GM21447 (cell line): ENCODE measurements around the gene VPS26B.
"Not testable (repeated sequence)": the region's sequence is repeated elsewhere in the genome, so short reads cannot be mapped to it uniquely, and the experiment has no call there.

Experiments
- ATAC-seq: cut with Tn5 transposase; IDR thresholded peaks from one replicate; pipeline ENCODE4 v1.9.1; 2021; ENCODE audit not compliant: unreplicated experiment

Gene VPS26B

GRCh38 chr11:134223836-134224709, at the start of gene VPS26B, which contains the start of gene NCAPD3:
TSS of gene VPS26B (plus strand) at chr11:134224671. CDS start at chr11:134225123, 452 bp downstream.
TSS of gene NCAPD3 (minus strand) at chr11:134223967. CDS start at chr11:134223926, 41 bp downstream.
- ATAC-seq = peak; percentile 80

- ATAC-seq = no peak
Measured at GRCh38 chr11:134176284-134176683, 48.2 kb upstream of the VPS26B start.

- no peak for ATAC-seq
Measured at GRCh38 chr11:134178032-134178674, 46.3 kb upstream of the VPS26B start.

- no peak for ATAC-seq
Measured at GRCh38 chr11:134181707-134182106, 42.8 kb upstream of the VPS26B start.

GRCh38 chr11:134188092-134188491, 36.4 kb upstream of the VPS26B start:
- not testable (repeated sequence) for ATAC-seq

GRCh38 chr11:134196756-134197155, 27.7 kb upstream of the VPS26B start:
- ATAC-seq = no peak

GRCh38 chr11:134199531-134199930, 24.9 kb upstream of the VPS26B start:
- ATAC-seq = no peak

GRCh38 chr11:134200688-134201087, 23.8 kb upstream of the VPS26B start:
- no peak for ATAC-seq

- ATAC-seq = no peak
Measured at GRCh38 chr11:134202661-134203060, 21.8 kb upstream of the VPS26B start.

GRCh38 chr11:134205729-134206128, 18.7 kb upstream of the VPS26B start:
- no peak for ATAC-seq

GRCh38 chr11:134206185-134206584, 18.3 kb upstream of the VPS26B start:
- ATAC-seq = no peak

- ATAC-seq = no peak
Measured at GRCh38 chr11:134207538-134208239, 16.8 kb upstream of the VPS26B start.

- no peak for ATAC-seq
Measured at GRCh38 chr11:134215836-134216235, 8.6 kb upstream of the VPS26B start.

GRCh38 chr11:134216816-134217215, 7.7 kb upstream of the VPS26B start:
- ATAC-seq = no peak

- ATAC-seq = no peak
Measured at GRCh38 chr11:134223121-134223520, 1.4 kb upstream of the VPS26B start.

- ATAC-seq = peak; percentile 9
Measured at GRCh38 chr11:134224710-134225664, 516 bp downstream of the VPS26B start.

- no peak for ATAC-seq
Measured at GRCh38 chr11:134226806-134227325, 2.4 kb downstream of the VPS26B start.

- ATAC-seq = peak; percentile 50
Measured at GRCh38 chr11:134228625-134229024, 4.2 kb downstream of the VPS26B start.

GRCh38 chr11:134229126-134229790, 4.8 kb downstream of the VPS26B start:
- no peak for ATAC-seq

GRCh38 chr11:134230339-134230738, 5.9 kb downstream of the VPS26B start:
- no peak for ATAC-seq
